Activated CD4-positive, alpha-beta T cell treated with anti-CD3 and anti-CD28 coated beads, Interleukin-2, amount 10 ng/mL, durations not matched to agents 7 days and 5 days (primary cell): Measurements from ENCODE around the gene GON4L. TPM values are rescaled to one million over a fixed set of nuclear protein-coding genes. Genes with fewer than 3 reads are reported as not detected.
"Not testable (repeated sequence)": the region's sequence is repeated elsewhere in the genome, so short reads cannot be mapped to it uniquely, and the experiment has no call there.

Experiments used
- CTCF ChIA-PET: fragments of 350-600 bp; sonication (Branson Sonifier 250); formaldehyde crosslinking; loops from one replicate; lab custom pipeline; 2021; ENCODE audit warnings: antibody characterized with exemption; lab: Charles Lee
- POLR2A ChIA-PET: fragments of 350-600 bp; sonication (Branson Sonifier 250); formaldehyde crosslinking; loops from one replicate; lab custom pipeline; 2021; ENCODE audit warnings: antibody characterized with exemption; lab: Charles Lee
- DNase-seq: peaks from one replicate; pipeline ENCODE4 v3.0.0-alpha.2; 2020
- H3K27ac Mint-ChIP-seq: one replicate; pipeline ENCODE4 v1.8.0; 2021; ENCODE audit warnings: mild to moderate bottlenecking, moderate library complexity, mixed read lengths
- H3K27me3 Mint-ChIP-seq: one replicate; pipeline ENCODE4 v1.8.0; 2021; ENCODE audit warnings: mixed read lengths
- H3K36me3 Mint-ChIP-seq: one replicate; pipeline ENCODE4 v1.8.0; 2021; ENCODE audit warnings: low read depth, mixed read lengths
- H3K4me1 Mint-ChIP-seq: one replicate; pipeline ENCODE4 v1.8.0; 2021; ENCODE audit warnings: mixed read lengths
- H3K4me3 Mint-ChIP-seq: one replicate; pipeline ENCODE4 v1.8.0; 2021; ENCODE audit warnings: mild to moderate bottlenecking, moderate library complexity, mixed read lengths
- H3K9me3 Mint-ChIP-seq: one replicate; pipeline ENCODE4 v1.8.0; 2021; ENCODE audit warnings: mixed read lengths
- total RNA-seq, 2 experiments: library from RNA; stranded (reverse); gene quantifications; one replicate each; pipeline ENCODE4 v1.2.3, GENCODE V29; 2021

The GON4L gene
- total RNA-seq, 2 experiments from 2014 or later: 72.3 to 77.0 TPM

DNA sequence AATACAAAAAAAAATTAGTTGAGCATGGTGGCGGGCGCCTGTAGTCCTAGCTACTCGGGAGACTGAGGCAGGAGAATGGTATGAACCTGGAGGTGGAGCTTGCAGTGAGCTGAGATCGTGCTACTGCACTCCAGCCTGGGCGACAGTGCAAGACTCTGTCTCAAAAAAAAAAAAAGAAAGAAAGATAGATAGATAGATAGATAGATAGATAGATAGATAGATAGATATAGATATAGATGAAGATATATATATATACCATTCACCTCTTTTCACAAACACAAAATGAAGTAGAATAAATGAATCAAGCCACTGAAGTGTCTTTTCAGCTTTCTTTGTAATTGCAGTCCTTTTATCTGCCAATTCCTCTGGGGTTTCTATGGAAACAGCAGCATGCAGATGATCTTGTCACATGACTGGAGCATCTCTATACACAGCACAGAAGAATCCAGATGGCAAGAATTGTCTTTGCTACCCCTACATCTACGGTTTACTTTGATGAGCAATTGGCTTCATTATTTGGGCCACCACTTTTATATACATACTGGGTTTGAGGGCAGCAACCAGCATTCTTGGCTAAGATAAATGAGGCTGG lies 138.4 kb downstream of the GON4L start:
- H3K27ac Mint-ChIP-seq, H3K4me3 Mint-ChIP-seq, DNase-seq, POLR2A ChIA-PET, H3K27me3 Mint-ChIP-seq, H3K9me3 Mint-ChIP-seq: not testable (repeated sequence)
- Mint-ChIP-seq H3K4me1 (peaks cover 22% of the 10 kb centered on the region), H3K36me3 (peaks cover 28% of the 10 kb centered on the region)
- CTCF ChIA-PET: interaction anchor here (0.6 to 1.6 kb wide), 3 partner anchors 10 to 292 kb away, joined by 3 to 4 read pairs (median 4); no protein-coding TSS in a partner anchor

DNA sequence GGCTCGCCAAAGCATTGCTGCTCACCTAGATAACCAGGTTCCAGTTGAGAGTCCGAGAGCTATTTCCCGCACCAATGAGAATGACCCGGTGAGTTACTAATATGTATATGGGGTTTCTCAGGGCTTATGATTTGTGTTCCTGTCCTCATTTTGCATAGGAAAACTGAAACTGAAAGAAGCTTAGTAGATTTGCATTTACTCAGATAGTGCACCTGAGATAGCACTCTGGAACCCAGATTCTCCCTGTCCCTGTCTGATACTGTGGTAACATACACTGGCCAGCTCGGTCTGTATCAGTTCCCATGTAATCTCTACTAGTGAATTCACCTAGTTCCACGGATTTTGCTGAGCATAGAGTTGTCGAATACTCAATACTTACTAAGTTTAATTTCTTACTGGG lies 140.0 kb downstream of the GON4L start:
- DNase-seq: no peak
- H3K4me1 Mint-ChIP-seq: peaks cover 25% of the 10 kb centered on the region
- POLR2A ChIA-PET: no interaction called here
- CTCF ChIA-PET: interaction anchor here (0.7 to 1.6 kb wide), 4 partner anchors 8 to 349 kb away, joined by 3 to 6 read pairs (median 4); no protein-coding TSS in a partner anchor
- H3K9me3 Mint-ChIP-seq: peaks cover 2% of the 10 kb centered on the region
- H3K27ac Mint-ChIP-seq: peak overlapping the region; percentile 73
- H3K27me3 Mint-ChIP-seq: no peaks in the 10 kb centered on the region
- H3K36me3 Mint-ChIP-seq: peaks cover 36% of the 10 kb centered on the region
- H3K4me3 Mint-ChIP-seq: no peak overlapping the region

DNA sequence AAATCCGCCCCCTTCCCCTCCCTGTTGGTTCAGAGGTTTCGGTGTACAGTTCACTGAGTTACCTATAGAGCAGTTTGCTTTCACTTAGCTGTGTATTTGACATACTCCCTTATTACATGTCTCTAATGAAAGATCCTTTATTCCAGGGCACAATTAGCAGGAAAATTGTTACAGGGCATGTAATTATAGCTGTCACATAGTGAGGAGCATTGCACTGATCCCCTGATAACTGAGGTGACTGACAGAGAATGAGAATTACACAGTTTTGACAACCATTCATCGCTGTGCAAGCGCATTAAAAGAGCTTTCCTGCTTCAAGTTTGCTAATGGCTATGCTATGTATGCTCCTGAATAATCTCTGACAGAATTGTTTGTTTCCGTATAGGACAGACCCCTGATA lies 141.2 kb downstream of the GON4L start:
- Mint-ChIP-seq H3K9me3 (peaks cover 2% of the 10 kb centered on the region), H3K27me3 (no peaks in the 10 kb centered on the region), H3K4me3 (no peak overlapping the region), H3K4me1 (peaks cover 25% of the 10 kb centered on the region), H3K36me3 (peaks cover 37% of the 10 kb centered on the region), H3K27ac (no peak overlapping the region)
- POLR2A ChIA-PET: no interaction called here
- CTCF ChIA-PET: interaction anchor here (0.7 to 1.6 kb wide), 4 partner anchors 9 to 464 kb away, joined by 3 to 5 read pairs (median 3); no protein-coding TSS in a partner anchor
- DNase-seq: no peak

DNA sequence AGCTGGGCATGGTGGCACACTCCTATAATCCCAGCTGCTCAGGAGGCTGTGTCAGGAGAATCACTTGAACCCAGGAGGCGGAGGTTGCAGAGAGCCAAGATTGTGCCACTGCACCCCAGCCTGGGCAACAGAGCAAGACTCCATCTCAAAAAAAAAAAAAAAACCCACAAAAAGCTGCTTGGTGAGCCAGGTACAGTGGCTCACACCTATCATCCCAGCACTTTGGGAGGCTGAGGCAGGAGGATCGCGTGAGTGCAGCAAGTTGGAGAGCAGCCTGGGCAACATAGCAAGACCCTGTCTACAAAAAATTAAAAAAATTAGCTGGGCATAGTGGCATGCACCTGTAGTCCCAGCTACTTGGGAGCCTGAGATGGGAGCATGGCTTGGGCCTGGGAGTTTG lies 142.0 kb downstream of the GON4L start:
- H3K27ac Mint-ChIP-seq, H3K9me3 Mint-ChIP-seq, POLR2A ChIA-PET, DNase-seq, H3K27me3 Mint-ChIP-seq, H3K4me3 Mint-ChIP-seq: not testable (repeated sequence)
- CTCF ChIA-PET: interaction anchor here (1.1 to 1.3 kb wide), 3 partner anchors 8 to 463 kb away, joined by 3 read pairs; no protein-coding TSS in a partner anchor
- Mint-ChIP-seq H3K36me3 (peaks cover 34% of the 10 kb centered on the region), H3K4me1 (peaks cover 25% of the 10 kb centered on the region)

DNA sequence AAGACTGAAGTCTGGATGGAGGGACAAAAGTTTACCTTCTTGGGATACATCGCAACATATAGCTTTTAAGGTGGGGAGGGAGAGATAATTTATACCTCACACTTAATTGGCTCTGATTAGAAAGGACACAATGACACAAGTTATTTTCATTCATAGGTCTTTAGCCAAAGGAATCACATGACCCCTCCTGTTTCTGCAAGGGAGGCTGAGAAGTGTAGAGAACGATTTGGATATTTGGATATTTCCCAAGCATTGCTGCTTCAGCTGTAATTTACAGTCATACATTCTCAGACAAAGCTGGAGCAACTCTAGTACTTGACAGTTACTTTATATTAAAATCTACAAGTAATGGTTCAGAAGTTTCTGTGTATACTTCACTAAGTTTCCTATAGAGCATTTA lies 143.9 kb downstream of the GON4L start:
- DNase-seq: no peak
- ChIA-PET CTCF (interaction anchor here (0.6 to 0.8 kb wide), 2 partner anchors 23 to 434 kb away, joined by 3 read pairs; no protein-coding TSS in a partner anchor), POLR2A (no interaction called here)
- Mint-ChIP-seq H3K27ac (no peak overlapping the region), H3K9me3 (peaks cover 2% of the 10 kb centered on the region), H3K36me3 (peaks cover 31% of the 10 kb centered on the region), H3K27me3 (no peaks in the 10 kb centered on the region), H3K4me1 (peaks cover 25% of the 10 kb centered on the region), H3K4me3 (no peak overlapping the region)

DNA sequence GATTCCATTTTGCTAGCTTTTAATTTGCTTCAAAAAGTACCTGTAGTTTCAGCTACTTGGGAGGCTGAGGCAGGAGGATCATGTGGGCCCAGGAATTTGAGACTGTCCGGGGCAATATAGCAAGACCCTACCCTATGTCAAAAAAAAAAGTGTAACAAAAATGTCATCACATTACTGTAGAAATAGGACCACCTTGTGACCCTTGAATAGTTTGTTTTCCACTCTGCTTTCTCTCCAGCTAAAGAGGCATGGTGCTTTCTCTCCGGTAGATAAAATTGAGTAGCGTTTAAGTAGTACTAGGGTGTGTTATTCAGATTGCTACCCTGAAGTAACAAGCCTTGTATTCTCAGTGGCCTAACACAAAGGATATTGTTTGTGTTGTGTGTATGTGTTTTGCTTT lies 144.4 kb downstream of the GON4L start:
- peaks cover 31% of the 10 kb centered on the region for H3K36me3 Mint-ChIP-seq
- H3K27ac Mint-ChIP-seq, POLR2A ChIA-PET, H3K9me3 Mint-ChIP-seq, H3K4me3 Mint-ChIP-seq, DNase-seq, H3K27me3 Mint-ChIP-seq: not testable (repeated sequence)
- CTCF ChIA-PET: interaction anchor here (0.6 to 0.8 kb wide), 2 partner anchors 22 to 433 kb away, joined by 3 read pairs; no protein-coding TSS in a partner anchor
- peaks cover 26% of the 10 kb centered on the region for H3K4me1 Mint-ChIP-seq

DNA sequence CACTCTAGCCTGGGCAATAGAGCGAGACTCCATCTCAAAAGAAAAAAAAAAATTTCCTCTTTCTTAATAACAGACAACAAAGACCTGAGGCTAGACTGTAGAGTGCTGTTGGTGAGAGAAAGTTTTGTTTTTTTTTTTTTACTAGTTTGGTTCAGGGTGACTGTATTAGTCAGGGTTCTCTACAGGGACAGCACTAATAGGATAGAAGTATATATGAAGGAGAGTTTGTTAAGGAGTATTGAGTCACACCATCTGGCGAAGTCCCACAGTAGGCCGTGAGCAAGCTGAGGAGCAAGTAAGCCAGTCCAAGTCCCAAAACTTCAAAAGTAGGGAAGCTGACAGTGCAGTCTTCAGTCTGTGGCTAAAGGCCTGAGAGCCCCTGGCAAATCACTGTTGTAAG lies 145.6 kb downstream of the GON4L start:
- DNase-seq, H3K27ac Mint-ChIP-seq, POLR2A ChIA-PET, H3K9me3 Mint-ChIP-seq, H3K4me3 Mint-ChIP-seq, H3K27me3 Mint-ChIP-seq: not testable (repeated sequence)
- H3K36me3 Mint-ChIP-seq: peaks cover 32% of the 10 kb centered on the region
- peaks cover 20% of the 10 kb centered on the region for H3K4me1 Mint-ChIP-seq
- CTCF ChIA-PET: interaction anchor here (0.6 kb wide), 1 partner anchor 1203 kb away, joined by 4 read pairs; no protein-coding TSS in a partner anchor

DNA sequence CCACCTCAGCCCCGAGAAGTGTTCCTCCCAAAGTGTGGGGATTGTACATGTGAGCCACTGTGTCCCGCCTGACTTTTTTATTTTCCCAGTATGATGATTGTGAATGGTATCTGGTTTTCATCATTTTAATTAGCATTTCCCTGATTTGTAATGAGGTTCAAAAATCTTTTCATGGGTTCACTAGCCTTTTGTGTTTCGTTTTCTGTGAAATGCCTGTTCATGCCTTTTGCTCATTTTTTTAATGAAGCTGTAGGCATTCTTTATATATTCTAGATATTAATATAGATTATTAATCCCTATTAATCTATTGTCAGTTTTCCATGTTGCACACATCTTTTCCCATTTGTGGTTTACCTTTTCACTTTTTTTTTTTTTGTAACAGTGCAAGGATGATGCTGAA lies 147.6 kb downstream of the GON4L start:
- Mint-ChIP-seq H3K27me3 (no peaks in the 10 kb centered on the region), H3K4me3 (no peak overlapping the region), H3K36me3 (peaks cover 33% of the 10 kb centered on the region), H3K4me1 (peaks cover 14% of the 10 kb centered on the region), H3K27ac (no peak overlapping the region), H3K9me3 (no peaks in the 10 kb centered on the region)
- CTCF ChIA-PET: interaction anchor here (0.7 kb wide), 1 partner anchor 16 kb away, joined by 3 read pairs; no protein-coding TSS in a partner anchor
- no peak for DNase-seq
- POLR2A ChIA-PET: no interaction called here

DNA sequence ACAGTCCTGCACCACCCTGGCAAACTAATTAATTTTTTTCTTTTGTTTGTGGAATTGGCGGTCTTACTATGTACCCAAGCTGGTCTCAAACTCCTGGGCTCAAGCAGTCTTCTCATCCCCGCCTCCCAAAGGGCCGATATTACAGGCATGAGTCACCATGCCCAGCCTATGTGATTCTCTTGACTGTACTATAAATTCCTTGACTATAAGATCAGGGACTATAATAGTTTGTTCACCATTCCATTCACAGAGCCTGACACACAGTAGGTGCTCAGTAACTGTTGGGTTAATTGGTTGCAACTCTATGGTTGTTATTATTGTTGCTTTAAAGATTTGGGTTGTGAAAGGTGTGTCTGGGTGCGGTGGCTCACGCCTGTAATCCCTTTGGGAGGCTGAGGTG lies 150.9 kb downstream of the GON4L start:
- peaks cover 16% of the 10 kb centered on the region for H3K4me1 Mint-ChIP-seq
- H3K36me3 Mint-ChIP-seq: peaks cover 21% of the 10 kb centered on the region
- CTCF ChIA-PET: interaction anchor here (0.9 kb wide), 1 partner anchor 8 kb away, joined by 3 read pairs; no protein-coding TSS in a partner anchor
- H3K27ac Mint-ChIP-seq: no peak overlapping the region
- H3K9me3 Mint-ChIP-seq: no peaks in the 10 kb centered on the region
- POLR2A ChIA-PET: interaction anchor here (0.5 kb wide), 1 partner anchor 444 kb away, joined by 3 read pairs; the partner anchor contains the start of gene SCAMP3
- no peak for DNase-seq
- H3K27me3 Mint-ChIP-seq: no peaks in the 10 kb centered on the region
- no peak overlapping the region for H3K4me3 Mint-ChIP-seq

DNA sequence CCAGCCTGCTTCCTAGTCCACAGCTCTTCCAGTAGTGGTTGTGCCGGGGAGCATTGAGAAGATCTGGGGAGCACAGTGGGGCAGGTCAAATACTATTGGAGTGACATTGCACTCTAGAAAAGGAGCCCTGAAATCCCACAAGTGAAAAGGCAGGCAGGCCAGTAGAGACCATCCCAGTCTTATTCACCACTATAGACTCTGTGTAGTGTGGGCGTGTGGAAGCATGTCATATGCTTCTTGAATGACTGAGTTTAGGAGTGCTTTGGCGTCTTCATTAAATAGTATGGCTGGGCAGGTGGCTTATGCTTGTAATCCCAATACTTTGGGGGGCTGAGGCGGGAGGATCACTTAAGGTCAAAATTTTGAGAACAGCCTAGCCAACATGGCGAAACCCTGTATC lies 152.6 kb downstream of the GON4L start:
- Mint-ChIP-seq H3K36me3 (peaks cover 22% of the 10 kb centered on the region), H3K4me1 (peaks cover 17% of the 10 kb centered on the region), H3K27ac (peak overlapping the region; percentile 69)
- H3K9me3 Mint-ChIP-seq, DNase-seq, H3K27me3 Mint-ChIP-seq, H3K4me3 Mint-ChIP-seq, POLR2A ChIA-PET: not testable (repeated sequence)
- CTCF ChIA-PET: interaction anchor here (0.5 kb wide), 1 partner anchor 142 kb away, joined by 3 read pairs; no protein-coding TSS in a partner anchor

DNA sequence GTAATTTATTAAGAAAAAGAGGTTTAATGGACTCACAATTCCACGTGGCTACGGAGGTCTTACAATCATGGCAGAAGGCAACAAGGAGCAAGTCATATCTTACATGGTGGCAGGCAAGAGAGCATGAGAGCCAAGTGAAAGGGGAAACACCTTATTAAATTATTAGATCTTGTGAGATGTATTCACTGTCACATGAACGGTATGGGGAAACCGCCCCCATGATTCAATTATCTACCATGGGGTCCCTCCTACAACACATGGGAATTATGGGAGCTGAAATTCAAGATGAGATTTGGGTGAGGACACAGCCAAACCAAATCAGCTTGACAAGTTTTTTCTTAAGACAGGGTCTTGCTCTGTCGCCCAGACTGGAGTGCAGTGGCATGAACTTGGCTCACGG lies 153.8 kb downstream of the GON4L start:
- CTCF ChIA-PET: interaction anchor here (1.0 kb wide), 1 partner anchor 251 kb away, joined by 4 read pairs; no protein-coding TSS in a partner anchor
- H3K27ac Mint-ChIP-seq: no peak overlapping the region

DNA sequence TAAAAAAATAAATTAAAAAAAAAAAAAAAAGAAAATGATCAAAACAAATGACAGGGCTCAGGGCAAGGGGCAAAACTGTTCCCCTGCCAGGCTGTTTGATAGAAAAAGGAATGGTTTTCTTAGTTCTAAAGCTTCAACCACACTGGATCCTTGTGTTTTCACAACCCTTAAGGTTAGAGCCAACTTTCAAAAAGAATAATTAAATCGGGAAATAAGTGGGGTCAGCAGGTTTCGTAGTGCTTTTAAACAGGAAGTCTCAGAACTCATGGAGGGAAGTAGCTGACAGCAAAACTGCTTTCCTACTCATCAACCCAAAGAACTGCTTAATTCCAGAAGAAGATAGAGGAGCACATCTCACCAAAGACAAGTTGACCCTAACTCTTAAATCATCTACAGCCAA lies 155.3 kb downstream of the GON4L start:
- H3K4me3 Mint-ChIP-seq, H3K27ac Mint-ChIP-seq, POLR2A ChIA-PET, H3K9me3 Mint-ChIP-seq, H3K27me3 Mint-ChIP-seq, DNase-seq: not testable (repeated sequence)
- peaks cover 29% of the 10 kb centered on the region for H3K36me3 Mint-ChIP-seq
- CTCF ChIA-PET: interaction anchor here (0.8 kb wide), 1 partner anchor 39 kb away, joined by 3 read pairs; no protein-coding TSS in a partner anchor
- peaks cover 27% of the 10 kb centered on the region for H3K4me1 Mint-ChIP-seq

More for the DNA sequence above, 153.8 kb downstream of the GON4L start:
- H3K4me1 Mint-ChIP-seq: peaks cover 21% of the 10 kb centered on the region
- H3K36me3 Mint-ChIP-seq: peaks cover 23% of the 10 kb centered on the region
- H3K27me3 Mint-ChIP-seq: no peaks in the 10 kb centered on the region
- no peak for DNase-seq
- H3K9me3 Mint-ChIP-seq: no peaks in the 10 kb centered on the region
- POLR2A ChIA-PET: no interaction called here
- no peak overlapping the region for H3K4me3 Mint-ChIP-seq
